AG09309 (cell line): ENCODE results near the gene FBXW4.

ENCODE experiments used
- DNase-seq: peaks from one replicate; pipeline ENCODE4 v3.0.0-alpha.2; 2010; ENCODE audit warnings: low read depth
- H3K4me3 ChIP-seq: 2 replicates; pipeline ENCODE4 v1.5.1; 2011; ENCODE audit warnings: mild to moderate bottlenecking, low read depth, low read length, moderate library complexity; ENCODE audit not compliant: control insufficient read depth
- TF ChIP-seq, protein P1 (sequence below): IDR thresholded peaks from 2 replicates; pipeline ENCODE4 v1.5.1; 2011; ENCODE audit warnings: mild to moderate bottlenecking, low read depth, low read length, inconsistent platforms; ENCODE audit not compliant: insufficient read depth, control insufficient read depth; ENCODE audit errors: missing control alignments

FBXW4 gene

GRCh38 chr10:101575580-101576210 is 119.3 kb downstream of the FBXW4 start:
- H3K4me3 ChIP-seq: no peak overlapping the region
- TF ChIP-seq, protein P1, sequence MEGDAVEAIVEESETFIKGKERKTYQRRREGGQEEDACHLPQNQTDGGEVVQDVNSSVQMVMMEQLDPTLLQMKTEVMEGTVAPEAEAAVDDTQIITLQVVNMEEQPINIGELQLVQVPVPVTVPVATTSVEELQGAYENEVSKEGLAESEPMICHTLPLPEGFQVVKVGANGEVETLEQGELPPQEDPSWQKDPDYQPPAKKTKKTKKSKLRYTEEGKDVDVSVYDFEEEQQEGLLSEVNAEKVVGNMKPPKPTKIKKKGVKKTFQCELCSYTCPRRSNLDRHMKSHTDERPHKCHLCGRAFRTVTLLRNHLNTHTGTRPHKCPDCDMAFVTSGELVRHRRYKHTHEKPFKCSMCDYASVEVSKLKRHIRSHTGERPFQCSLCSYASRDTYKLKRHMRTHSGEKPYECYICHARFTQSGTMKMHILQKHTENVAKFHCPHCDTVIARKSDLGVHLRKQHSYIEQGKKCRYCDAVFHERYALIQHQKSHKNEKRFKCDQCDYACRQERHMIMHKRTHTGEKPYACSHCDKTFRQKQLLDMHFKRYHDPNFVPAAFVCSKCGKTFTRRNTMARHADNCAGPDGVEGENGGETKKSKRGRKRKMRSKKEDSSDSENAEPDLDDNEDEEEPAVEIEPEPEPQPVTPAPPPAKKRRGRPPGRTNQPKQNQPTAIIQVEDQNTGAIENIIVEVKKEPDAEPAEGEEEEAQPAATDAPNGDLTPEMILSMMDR: no peak

DNA sequence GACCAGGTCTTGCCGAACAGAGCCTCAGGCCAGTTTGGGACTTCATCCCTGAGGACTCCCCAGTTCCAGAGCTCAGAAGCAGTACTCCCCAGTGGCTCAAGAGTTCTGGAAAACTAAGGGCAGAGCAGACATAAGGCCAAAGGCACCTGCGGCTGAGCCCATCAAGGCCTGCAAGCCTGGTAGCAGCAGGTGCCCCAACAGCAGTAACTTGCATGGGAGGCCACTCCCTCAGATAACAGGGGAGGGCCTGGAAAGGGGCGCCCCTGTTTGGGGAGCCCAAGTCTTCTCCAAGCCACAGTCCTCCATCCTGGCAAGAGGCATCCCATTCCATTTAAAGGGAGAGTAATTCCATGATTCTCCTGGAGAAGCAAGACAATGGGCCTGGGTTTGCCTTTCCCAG is 119.9 kb downstream of the FBXW4 start:
- DNase-seq: no peak
- no peak overlapping the region for H3K4me3 ChIP-seq
- TF ChIP-seq, protein P1: no peak

More at GRCh38 chr10:101575580-101576210, 119.3 kb downstream of the FBXW4 start:
- no peak for DNase-seq

GRCh38 chr10:101573885-101574753 is 120.9 kb downstream of the FBXW4 start:
- TF ChIP-seq, protein P1: no peak
- no peak for DNase-seq
- H3K4me3 ChIP-seq: no peak overlapping the region

GRCh38 chr10:101572785-101573184 is 122.2 kb downstream of the FBXW4 start:
- TF ChIP-seq, protein P1: no peak
- H3K4me3 ChIP-seq: no peak overlapping the region
- DNase-seq: no peak

- H3K4me3 ChIP-seq: no peak overlapping the region
- TF ChIP-seq, protein P1: no peak
- DNase-seq: no peak
Measured at GRCh38 chr10:101572126-101572525, 122.8 kb downstream of the FBXW4 start.

DNA sequence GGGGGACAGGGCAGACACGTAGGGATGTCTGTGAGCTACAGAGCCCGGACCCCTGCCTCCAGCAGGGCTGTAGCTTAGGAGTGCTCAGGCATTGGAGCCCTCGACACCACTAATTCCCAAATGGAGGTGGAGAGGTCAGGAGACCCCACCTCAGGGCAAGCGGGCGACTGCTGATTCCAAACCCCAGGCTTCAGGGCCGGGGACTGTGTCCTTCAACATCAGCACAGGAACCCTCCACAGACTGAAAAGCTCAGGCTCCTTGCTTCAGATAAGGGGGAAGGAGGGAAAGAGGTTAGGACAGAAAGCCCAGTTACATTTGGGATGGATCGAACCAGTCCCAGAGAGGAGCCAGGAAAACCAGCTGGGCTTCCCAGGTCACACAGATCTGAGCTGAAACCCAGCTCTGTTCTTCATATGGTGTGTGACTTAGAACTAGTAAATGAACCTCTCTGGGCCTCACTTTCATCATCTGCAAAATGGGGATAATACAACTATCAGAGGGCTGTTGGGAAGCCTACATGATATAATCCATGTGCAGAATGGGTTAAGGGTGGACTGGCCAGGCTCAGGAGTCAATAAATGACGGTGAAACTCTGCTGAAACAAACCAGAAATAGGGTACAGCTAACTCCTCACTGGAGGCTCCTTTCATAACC is 123.6 kb downstream of the FBXW4 start:
- no peak overlapping the region for H3K4me3 ChIP-seq
- TF ChIP-seq, protein P1: no peak
- no peak for DNase-seq
